NT2/D1 (cell line): ENCODE data around the gene INPP5D.
"Not testable (repeated sequence)": the region's sequence is repeated elsewhere in the genome, so short reads cannot be mapped to it uniquely, and the experiment has no call there.

Experiments
- DNase-seq: peaks from one replicate; pipeline ENCODE4 v3.0.0-alpha.2; 2011; ENCODE audit warnings: low read depth, low spot score
- H3K27me3 ChIP-seq: 2 replicates; pipeline ENCODE4 v1.6.0; 2011; ENCODE audit warnings: mild to moderate bottlenecking; ENCODE audit not compliant: insufficient read length, insufficient read depth
- H3K36me3 ChIP-seq: 2 replicates; pipeline ENCODE4 v1.6.1; 2011; ENCODE audit warnings: mild to moderate bottlenecking, low read length, mixed read lengths; ENCODE audit not compliant: insufficient read depth, insufficient read length
- H3K4me1 ChIP-seq: 2 replicates; pipeline ENCODE4 v1.5.1; 2011; ENCODE audit not compliant: insufficient read depth, insufficient read length
- H3K4me3 ChIP-seq: 2 replicates; pipeline ENCODE4 v1.5.1; 2011; ENCODE audit warnings: low read depth; ENCODE audit not compliant: insufficient read length
- H3K9ac ChIP-seq: 2 replicates; pipeline ENCODE4 v1.6.0; 2011; ENCODE audit warnings: low read depth; ENCODE audit not compliant: insufficient read length
- H3K9me3 ChIP-seq: 2 replicates; pipeline ENCODE4 v1.5.1; 2011; ENCODE audit warnings: mild to moderate bottlenecking, low read length; ENCODE audit not compliant: insufficient read depth
- SUZ12 ChIP-seq: IDR thresholded peaks from 2 replicates; pipeline ENCODE4 v1.6.1; 2011; ENCODE audit not compliant: insufficient read length, insufficient read depth; ENCODE audit errors: extremely low read depth
- YY1 ChIP-seq: IDR thresholded peaks from 2 replicates; pipeline ENCODE4 v1.6.1; 2011; ENCODE audit not compliant: insufficient read length, insufficient read depth
- ZNF274 ChIP-seq: IDR thresholded peaks from 2 replicates; pipeline ENCODE4 v1.6.1; 2011; ENCODE audit warnings: mild to moderate bottlenecking, low read depth, low read length

Gene INPP5D

DNA sequence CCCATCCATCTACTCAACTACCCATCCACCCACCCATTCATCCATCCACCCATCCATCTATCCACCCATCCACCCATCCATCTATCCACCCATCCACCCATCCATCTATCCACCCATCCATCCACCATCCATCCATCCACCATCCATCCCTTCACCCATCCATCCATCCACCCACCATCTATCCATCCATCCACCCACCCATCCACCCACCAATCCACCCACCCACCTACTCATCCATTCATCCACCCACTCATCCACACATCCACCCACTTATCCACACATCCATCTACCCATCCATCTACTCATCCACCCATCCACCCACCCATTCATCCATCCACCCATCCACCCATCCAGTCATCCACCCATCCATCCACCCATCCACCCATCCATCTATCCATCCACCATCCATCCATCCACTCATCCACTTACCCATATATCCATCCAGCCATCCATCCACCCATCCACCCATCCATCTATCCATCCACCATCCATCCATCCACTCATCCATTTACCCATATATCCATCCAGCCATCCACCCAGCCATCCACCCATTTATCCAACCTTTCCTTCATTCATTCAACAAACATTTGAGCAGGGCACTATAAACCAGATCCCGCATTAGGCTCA lies 45.0 kb upstream of the INPP5D start:
- H3K9ac ChIP-seq = no peak overlapping the region
- no peaks in the 10 kb centered on the region for H3K4me1 ChIP-seq
- DNase-seq = no peak
- no peak overlapping the region for H3K4me3 ChIP-seq
- peaks cover 9% of the 10 kb centered on the region for H3K9me3 ChIP-seq
- no peak for TF ChIP-seq ZNF274
- TF ChIP-seq YY1 = no peak
- TF ChIP-seq SUZ12 = no peak
- H3K36me3 ChIP-seq = no peaks in the 10 kb centered on the region
- H3K27me3 ChIP-seq = no peaks in the 10 kb centered on the region

DNA sequence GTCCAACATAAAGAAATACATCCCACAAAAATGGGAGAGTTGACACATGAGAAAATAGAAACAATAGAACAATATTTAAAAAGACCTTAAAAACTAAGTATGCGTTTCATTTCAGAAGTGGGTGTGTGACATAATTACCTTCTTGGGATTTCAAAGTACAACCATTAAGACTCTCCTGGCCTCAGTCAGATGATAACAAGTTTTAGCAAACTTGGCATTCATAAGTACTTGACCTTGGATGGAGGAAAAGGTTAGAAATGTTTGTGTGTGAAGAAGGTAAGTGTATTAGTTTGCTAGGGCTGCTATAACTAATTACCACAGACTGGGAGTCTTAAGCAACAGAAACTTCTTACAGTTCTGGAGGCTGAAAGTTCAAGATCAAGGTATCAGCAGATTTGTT lies 42.2 kb upstream of the INPP5D start:
- TF ChIP-seq SUZ12 = no peak
- H3K36me3 ChIP-seq = no peaks in the 10 kb centered on the region

DNA sequence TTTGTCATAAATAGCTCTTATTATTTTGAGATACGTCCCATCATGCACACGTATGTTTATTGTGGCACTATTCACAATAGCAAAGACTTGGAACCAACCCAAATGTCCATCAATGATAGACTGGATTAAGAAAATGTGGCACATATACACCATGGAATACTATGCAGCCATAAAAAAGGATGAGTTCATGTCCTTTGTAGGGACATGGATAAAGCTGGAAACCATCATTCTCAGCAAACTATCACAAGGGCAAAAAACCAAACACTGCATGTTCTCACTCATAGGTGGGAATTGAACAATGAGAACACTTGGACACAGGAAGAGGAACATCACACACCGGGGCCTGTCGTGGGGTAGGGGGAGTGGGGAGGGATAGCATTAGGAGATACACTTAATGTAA lies 40.5 kb upstream of the INPP5D start:
- not testable (repeated sequence) for H3K9me3 ChIP-seq, DNase-seq, H3K4me3 ChIP-seq, H3K27me3 ChIP-seq, H3K4me1 ChIP-seq, H3K36me3 ChIP-seq, H3K9ac ChIP-seq

More for the DNA sequence above, 42.2 kb upstream of the INPP5D start:
- H3K4me1 ChIP-seq = no peaks in the 10 kb centered on the region
- no peak for DNase-seq
- H3K9ac ChIP-seq = no peak overlapping the region
- no peaks in the 10 kb centered on the region for H3K27me3 ChIP-seq
- peaks cover 9% of the 10 kb centered on the region for H3K9me3 ChIP-seq
- no peak overlapping the region for H3K4me3 ChIP-seq

DNA sequence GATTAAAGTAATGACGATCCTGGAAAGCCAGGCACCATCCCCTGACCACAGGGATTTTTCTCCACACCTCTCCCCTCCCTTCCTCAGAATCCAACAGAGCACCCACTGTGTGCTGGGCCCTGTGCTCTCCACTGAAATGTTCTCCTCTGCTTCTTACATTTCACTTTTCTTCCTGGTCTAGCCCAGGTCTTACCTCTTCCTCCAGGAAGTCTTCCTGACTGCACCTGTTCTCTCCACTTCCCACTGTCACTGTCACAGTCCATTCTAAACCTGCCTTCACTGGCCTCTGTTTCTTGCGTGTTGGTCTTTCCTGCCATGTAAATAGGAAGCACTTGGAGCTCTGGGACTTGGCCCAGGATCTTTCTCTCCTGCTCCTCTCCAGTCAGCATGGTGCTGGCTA lies 39.7 kb upstream of the INPP5D start:
- peaks cover 9% of the 10 kb centered on the region for H3K9me3 ChIP-seq
- no peak for TF ChIP-seq ZNF274
- TF ChIP-seq SUZ12 = no peak
- TF ChIP-seq YY1 = no peak
- no peak overlapping the region for H3K9ac ChIP-seq
- H3K36me3 ChIP-seq = no peaks in the 10 kb centered on the region
- no peak for DNase-seq
- H3K27me3 ChIP-seq = no peaks in the 10 kb centered on the region
- H3K4me1 ChIP-seq = peaks cover 2% of the 10 kb centered on the region
- no peak overlapping the region for H3K4me3 ChIP-seq

DNA sequence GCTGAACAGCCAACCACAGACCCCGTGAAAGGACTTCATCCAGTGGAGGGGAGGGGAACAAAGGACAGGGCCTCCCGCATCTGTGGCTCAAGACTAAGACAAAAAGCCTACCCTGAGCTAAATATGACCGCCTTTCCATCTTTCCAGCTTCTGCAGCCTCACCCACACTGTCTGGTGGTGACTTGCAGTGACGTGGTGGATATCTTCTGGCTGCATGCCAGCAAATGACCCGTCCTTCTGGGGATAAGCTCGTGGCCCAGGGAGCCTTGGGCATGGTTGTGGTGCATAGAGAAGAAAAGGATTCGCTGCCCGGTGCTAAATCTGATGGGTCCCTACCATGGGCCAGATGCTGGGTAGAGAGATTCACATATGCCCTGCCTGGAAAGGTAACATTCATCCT lies 38.4 kb upstream of the INPP5D start:
- no peak for TF ChIP-seq ZNF274
- no peak for TF ChIP-seq YY1
- TF ChIP-seq SUZ12 = no peak
- peaks cover 7% of the 10 kb centered on the region for H3K4me1 ChIP-seq
- H3K27me3 ChIP-seq = no peaks in the 10 kb centered on the region
- no peak overlapping the region for H3K9ac ChIP-seq
- no peak overlapping the region for H3K4me3 ChIP-seq
- no peak for DNase-seq
- no peaks in the 10 kb centered on the region for H3K36me3 ChIP-seq
- H3K9me3 ChIP-seq = peaks cover 9% of the 10 kb centered on the region

DNA sequence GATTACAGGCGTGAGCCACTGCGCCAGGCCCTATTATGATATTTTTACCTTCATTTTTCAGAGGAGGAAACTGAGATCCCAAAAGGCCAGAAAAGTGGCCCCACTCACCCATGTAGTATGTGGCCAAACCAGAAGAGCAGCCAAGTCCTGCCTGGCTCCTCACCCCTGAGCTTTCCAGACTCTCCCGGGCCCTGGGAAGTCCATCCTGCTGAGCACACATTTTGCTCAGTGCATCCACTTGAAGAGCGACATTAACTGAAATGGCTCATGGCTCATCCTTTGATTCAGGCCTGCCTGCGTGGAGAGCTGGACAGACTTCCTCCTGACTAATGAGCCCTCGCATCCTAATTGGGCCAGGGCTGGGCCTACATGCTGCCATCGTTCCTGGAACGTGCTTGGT lies 37.6 kb upstream of the INPP5D start:
- no peaks in the 10 kb centered on the region for H3K27me3 ChIP-seq
- TF ChIP-seq ZNF274 (no peak), YY1 (no peak), SUZ12 (no peak)

DNA sequence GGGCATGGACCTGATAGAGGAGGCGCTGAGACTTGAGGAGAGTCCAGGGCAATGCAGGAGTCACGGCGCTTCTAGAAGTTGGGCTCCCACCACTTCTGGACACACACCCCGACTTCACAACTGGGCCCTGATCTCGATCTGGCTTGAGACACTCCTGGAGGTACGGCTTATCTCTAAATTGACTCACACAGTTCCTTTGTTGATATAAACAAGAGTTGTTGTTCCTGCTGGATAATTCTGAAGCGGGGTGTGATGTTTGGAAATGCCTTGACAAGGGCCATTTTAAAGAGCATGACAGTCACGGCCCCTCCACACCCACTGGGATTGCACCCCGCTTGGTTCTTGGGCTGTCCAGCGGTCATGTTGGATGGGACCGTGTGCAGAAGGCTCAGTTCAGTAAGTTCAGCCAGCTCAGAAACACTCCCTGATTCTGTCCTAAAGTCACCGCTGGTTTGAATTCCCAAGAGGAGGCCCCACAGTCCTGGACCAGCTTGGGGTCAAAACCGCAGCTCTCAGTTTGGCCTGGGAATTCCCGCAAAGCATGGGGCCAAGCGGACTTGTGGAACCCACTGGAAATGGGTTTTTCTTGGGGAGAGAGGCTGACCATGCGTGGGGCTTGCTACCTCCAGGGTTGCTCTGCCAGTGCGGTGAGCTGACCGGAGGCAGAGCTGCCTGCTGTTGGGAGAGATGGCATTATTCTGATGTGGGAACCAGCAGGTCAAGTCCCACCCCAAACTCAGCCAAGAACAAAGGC lies 37.0 kb upstream of the INPP5D start:
- H3K9ac ChIP-seq = no peak overlapping the region
- TF ChIP-seq SUZ12 (no peak), ZNF274 (no peak), YY1 (no peak)
- DNase-seq = no peak

More for the DNA sequence above, 37.6 kb upstream of the INPP5D start:
- Histone ChIP-seq H3K36me3 (no peaks in the 10 kb centered on the region), H3K4me3 (no peak overlapping the region), H3K9me3 (peaks cover 6% of the 10 kb centered on the region), H3K9ac (no peak overlapping the region), H3K4me1 (peaks cover 7% of the 10 kb centered on the region)
- DNase-seq = no peak

More for the DNA sequence above, 37.0 kb upstream of the INPP5D start:
- no peaks in the 10 kb centered on the region for H3K36me3 ChIP-seq
- H3K27me3 ChIP-seq = no peaks in the 10 kb centered on the region
- H3K4me1 ChIP-seq = peaks cover 7% of the 10 kb centered on the region
- peaks cover 1% of the 10 kb centered on the region; the same call in 1 of the 2 replicates for H3K9me3 ChIP-seq
- no peak overlapping the region for H3K4me3 ChIP-seq
